Prostate gland (tissue), 2 donors: ENCODE data around the gene IL20RB. TPM values are rescaled to one million over a fixed set of nuclear protein-coding genes. Genes with fewer than 3 reads are reported as not detected.

Source experiments
- DNase-seq: peaks from one replicate; pipeline ENCODE4 v3.0.0-alpha.2; 2019; ENCODE audit warnings: low spot score
- H3K27ac ChIP-seq, 2 donors: fragments of 200-600 bp; sonication (generic); 2 replicates each; pipeline ENCODE4 v1.5.1; 2017 to 2019
- H3K27me3 ChIP-seq: fragments of 200-600 bp; sonication (generic); replicated peaks from 2 replicates; pipeline ENCODE4 v1.5.1; 2019; ENCODE audit not compliant: insufficient read depth
- H3K36me3 ChIP-seq, 2 donors: fragments of 200-600 bp; sonication (generic); 1 replicate in 1 of 2; 2 replicates in 1 of 2; pipeline versions ENCODE4 v1.5.1 to v1.8.1; 2017 to 2019
- H3K4me1 ChIP-seq: fragments of 200-600 bp; sonication (generic); replicated peaks from 2 replicates; pipeline ENCODE4 v1.5.1; 2019
- H3K4me3 ChIP-seq, 2 donors: fragments of 200-600 bp; sonication (generic); 2 replicates each; pipeline ENCODE4 v1.5.1; 2017 to 2019
- H3K9me3 ChIP-seq: fragments of 200-600 bp; sonication (generic); 2 replicates; pipeline ENCODE4 v1.5.1; 2017
- POLR2A ChIP-seq: fragments of 450-650 bp; IDR thresholded peaks from one replicate; pipeline ENCODE4 v1.6.1; 2016; ENCODE audit warnings: antibody characterized with exemption, mild to moderate bottlenecking
- POLR2AphosphoS5 ChIP-seq: sonication (generic); formaldehyde crosslinking; IDR thresholded peaks from one replicate; pipeline ENCODE4 v1.6.1; 2017; ENCODE audit warnings: antibody characterized with exemption
- WGBS: methylation state at CpG from one replicate; pipeline ENCODE4 v1.1.5; 2018; 5-methylcytosine and 5-hydroxymethylcytosine counted together
- intact Hi-C: fragments of 100-400 bp; cut with DNase I; formaldehyde crosslinking; loops from one replicate; pipeline ENCODE4 v1.14.2; 2022
- total RNA-seq, 2 donors: library from RNA; depleted of rRNA; stranded (reverse); fragments of >200 nt; gene quantifications; one replicate each; pipeline ENCODE4 v1.1.0, GENCODE V29; 2016
- TF ChIP-seq, protein P1 (sequence below), 4 experiments: fragments of 200-600 bp in 2 of 4; fragments of 450-650 bp in 2 of 4; sonication (generic) in 2 of 4; IDR thresholded peaks; 1 replicate in 3 of 4; 2 replicates in 1 of 4; pipeline ENCODE4 v1.5.1; 2016 to 2019; ENCODE audit warnings: antibody characterized with exemption in 4 of 4, mild to moderate bottlenecking in 2 of 4, moderate library complexity in 2 of 4

The IL20RB gene
- total RNA-seq, 2 donors from 2014 or later: 0.14 to 2.5 TPM

GRCh38 chr3:136932978-136933772 lies 24.6 kb upstream of the IL20RB start:
- H3K4me3 ChIP-seq: no peak overlapping the region
- WGBS: 40% methylated on average over 1 of the region's 1 CpG
- H3K4me1 ChIP-seq: no peaks in the 10 kb centered on the region

DNA sequence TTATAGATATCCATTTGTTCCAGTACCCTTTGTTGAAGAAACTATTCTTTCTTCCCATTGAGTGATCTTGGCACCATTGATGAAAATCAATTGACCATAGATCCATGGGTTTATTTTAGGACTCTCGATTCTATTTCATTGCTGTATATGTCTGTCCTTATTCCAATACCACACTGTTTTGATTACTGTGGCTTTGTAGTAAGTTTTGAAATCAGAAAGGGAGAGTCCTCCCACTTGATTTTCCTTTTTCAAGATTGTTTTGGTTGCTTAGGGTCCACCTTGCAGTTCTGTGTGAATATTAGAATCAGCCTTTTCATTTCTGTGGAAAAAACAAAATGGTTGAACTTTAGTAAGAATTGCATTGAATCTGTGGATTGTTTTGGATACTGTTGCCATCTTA lies 20.6 kb upstream of the IL20RB start:
- TF ChIP-seq, protein P1, sequence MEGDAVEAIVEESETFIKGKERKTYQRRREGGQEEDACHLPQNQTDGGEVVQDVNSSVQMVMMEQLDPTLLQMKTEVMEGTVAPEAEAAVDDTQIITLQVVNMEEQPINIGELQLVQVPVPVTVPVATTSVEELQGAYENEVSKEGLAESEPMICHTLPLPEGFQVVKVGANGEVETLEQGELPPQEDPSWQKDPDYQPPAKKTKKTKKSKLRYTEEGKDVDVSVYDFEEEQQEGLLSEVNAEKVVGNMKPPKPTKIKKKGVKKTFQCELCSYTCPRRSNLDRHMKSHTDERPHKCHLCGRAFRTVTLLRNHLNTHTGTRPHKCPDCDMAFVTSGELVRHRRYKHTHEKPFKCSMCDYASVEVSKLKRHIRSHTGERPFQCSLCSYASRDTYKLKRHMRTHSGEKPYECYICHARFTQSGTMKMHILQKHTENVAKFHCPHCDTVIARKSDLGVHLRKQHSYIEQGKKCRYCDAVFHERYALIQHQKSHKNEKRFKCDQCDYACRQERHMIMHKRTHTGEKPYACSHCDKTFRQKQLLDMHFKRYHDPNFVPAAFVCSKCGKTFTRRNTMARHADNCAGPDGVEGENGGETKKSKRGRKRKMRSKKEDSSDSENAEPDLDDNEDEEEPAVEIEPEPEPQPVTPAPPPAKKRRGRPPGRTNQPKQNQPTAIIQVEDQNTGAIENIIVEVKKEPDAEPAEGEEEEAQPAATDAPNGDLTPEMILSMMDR (IDR thresholded peaks at IDR 0.05): no peak
- TF ChIP-seq POLR2AphosphoS5: no peak
- no peak for TF ChIP-seq POLR2A
- Histone ChIP-seq H3K27ac (no peak overlapping the region), H3K36me3 (no peaks in the 10 kb centered on the region), H3K4me3 (no peak overlapping the region), H3K9me3 (no peaks in the 10 kb centered on the region), H3K27me3 (no peaks in the 10 kb centered on the region), H3K4me1 (no peaks in the 10 kb centered on the region)
- DNase-seq: no peak
- intact Hi-C loops: no loop called here
- 95% methylated on average over 1 of the region's 1 CpG for WGBS

More at GRCh38 chr3:136932978-136933772, 24.6 kb upstream of the IL20RB start:
- DNase-seq: peak; percentile 25
- intact Hi-C loops: no loop called here
- TF ChIP-seq POLR2AphosphoS5 (peak; percentile 22), POLR2A (no peak)
- TF ChIP-seq, protein P1 (IDR thresholded peaks at IDR 0.05): no peak
- Histone ChIP-seq H3K27ac (no peak overlapping the region), H3K27me3 (no peaks in the 10 kb centered on the region), H3K9me3 (no peaks in the 10 kb centered on the region), H3K36me3 (no peaks in the 10 kb centered on the region)

- no peak overlapping the region for H3K4me3 ChIP-seq
- no peaks in the 10 kb centered on the region for H3K27me3 ChIP-seq
- DNase-seq: no peak
- intact Hi-C loops: no loop called here
- no peaks in the 10 kb centered on the region for H3K36me3 ChIP-seq
- no peaks in the 10 kb centered on the region for H3K9me3 ChIP-seq
- whole genome bisulfite sequencing: 80% methylated on average over 2 of the region's 2 CpGs
- TF ChIP-seq, protein P1 (IDR thresholded peaks at IDR 0.05): no peak
- TF ChIP-seq POLR2A (no peak), POLR2AphosphoS5 (no peak)
- no peaks in the 10 kb centered on the region for H3K4me1 ChIP-seq
- H3K27ac ChIP-seq: no peak overlapping the region
Observed at GRCh38 chr3:136937851-136938250, 19.9 kb upstream of the IL20RB start.

DNA sequence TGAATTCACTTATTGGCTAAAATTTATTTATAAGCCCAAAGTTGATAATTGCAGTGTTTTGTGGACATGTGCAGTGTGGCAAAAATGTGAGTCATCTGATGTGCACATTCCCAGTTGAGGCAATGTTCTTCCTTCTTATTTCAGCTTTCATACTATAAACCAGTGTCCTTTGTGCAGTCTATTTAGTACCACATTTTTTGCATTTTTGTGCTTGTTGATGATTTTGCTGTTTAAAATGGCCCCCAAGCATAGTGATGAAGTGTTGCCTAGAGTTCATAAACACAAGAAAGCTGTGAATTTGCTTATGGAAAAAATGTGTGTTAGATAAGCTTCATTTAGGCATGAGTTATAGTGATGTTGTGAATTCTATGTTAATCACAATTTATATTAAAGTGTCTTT lies 19.4 kb upstream of the IL20RB start:
- H3K27me3 ChIP-seq: no peaks in the 10 kb centered on the region
- no peak overlapping the region for H3K4me3 ChIP-seq
- no peaks in the 10 kb centered on the region for H3K9me3 ChIP-seq
- no peaks in the 10 kb centered on the region for H3K4me1 ChIP-seq
- no peak for TF ChIP-seq POLR2AphosphoS5
- TF ChIP-seq, protein P1 (IDR thresholded peaks at IDR 0.05): no peak
- no peak for TF ChIP-seq POLR2A
- intact Hi-C loops: no loop called here
- no peaks in the 10 kb centered on the region for H3K36me3 ChIP-seq
- no peak overlapping the region for H3K27ac ChIP-seq
- no peak for DNase-seq

DNA sequence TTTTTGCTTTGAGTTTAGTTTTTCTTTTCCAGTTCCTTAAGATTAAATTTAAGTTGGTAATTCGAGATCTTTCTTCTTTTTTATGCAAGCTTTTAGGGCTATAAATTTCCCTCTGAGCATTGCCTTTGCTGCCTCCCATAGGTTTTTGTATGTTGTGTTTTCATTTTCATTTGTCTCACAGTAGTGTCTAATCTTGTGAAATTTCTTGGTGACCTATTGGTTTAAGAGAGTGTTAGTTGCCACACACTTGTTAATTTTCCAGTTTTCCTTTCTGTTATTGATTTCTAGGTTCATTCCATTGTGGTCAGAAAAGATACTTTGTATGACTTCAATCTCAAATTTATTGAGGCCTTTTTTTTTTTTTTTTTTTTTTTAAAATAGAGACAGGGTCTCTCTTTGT lies 18.3 kb upstream of the IL20RB start:
- no peaks in the 10 kb centered on the region for H3K9me3 ChIP-seq
- no peak overlapping the region for H3K27ac ChIP-seq
- TF ChIP-seq, protein P1 (IDR thresholded peaks at IDR 0.05): no peak
- TF ChIP-seq POLR2AphosphoS5 (no peak), POLR2A (no peak)
- DNase-seq: no peak
- no peaks in the 10 kb centered on the region for H3K4me1 ChIP-seq
- WGBS: 94% methylated on average over 1 of the region's 1 CpG
- no peak overlapping the region for H3K4me3 ChIP-seq
- intact Hi-C loops: no loop called here
- H3K36me3 ChIP-seq: no peaks in the 10 kb centered on the region
- no peaks in the 10 kb centered on the region for H3K27me3 ChIP-seq
